ENCODE measurements around the gene ARHGEF5. TPM values are rescaled to one million over a fixed set of nuclear protein-coding genes. Genes with fewer than 3 reads are reported as not detected.
"Not testable (repeated sequence)": the region's sequence is repeated elsewhere in the genome, so short reads cannot be mapped to it uniquely, and the experiment has no call there.

The ARHGEF5 gene
- total RNA-seq, 2 donors from 2014 or later, result 22.7 to 29.0 TPM

GRCh38 chr7:144415858-144416257, 60.7 kb downstream of the ARHGEF5 start:
- DNase-seq (ENCODE audit: low spot score), result no peak
- Histone ChIP-seq H3K9me3 (no peaks in the 10 kb centered on the region), H3K4me1 (replicated peaks) (no peaks in the 10 kb centered on the region), H3K4me3 (no peak overlapping the region), H3K27me3 (replicated peaks; ENCODE audit: insufficient read depth) (no peaks in the 10 kb centered on the region), H3K27ac (no peak overlapping the region), H3K36me3 (no peaks in the 10 kb centered on the region)
- TF ChIP-seq POLR2A (IDR thresholded peaks at IDR 0.05) (no peak), POLR2AphosphoS5 (IDR thresholded peaks at IDR 0.05) (no peak)
- TF ChIP-seq, protein P1, sequence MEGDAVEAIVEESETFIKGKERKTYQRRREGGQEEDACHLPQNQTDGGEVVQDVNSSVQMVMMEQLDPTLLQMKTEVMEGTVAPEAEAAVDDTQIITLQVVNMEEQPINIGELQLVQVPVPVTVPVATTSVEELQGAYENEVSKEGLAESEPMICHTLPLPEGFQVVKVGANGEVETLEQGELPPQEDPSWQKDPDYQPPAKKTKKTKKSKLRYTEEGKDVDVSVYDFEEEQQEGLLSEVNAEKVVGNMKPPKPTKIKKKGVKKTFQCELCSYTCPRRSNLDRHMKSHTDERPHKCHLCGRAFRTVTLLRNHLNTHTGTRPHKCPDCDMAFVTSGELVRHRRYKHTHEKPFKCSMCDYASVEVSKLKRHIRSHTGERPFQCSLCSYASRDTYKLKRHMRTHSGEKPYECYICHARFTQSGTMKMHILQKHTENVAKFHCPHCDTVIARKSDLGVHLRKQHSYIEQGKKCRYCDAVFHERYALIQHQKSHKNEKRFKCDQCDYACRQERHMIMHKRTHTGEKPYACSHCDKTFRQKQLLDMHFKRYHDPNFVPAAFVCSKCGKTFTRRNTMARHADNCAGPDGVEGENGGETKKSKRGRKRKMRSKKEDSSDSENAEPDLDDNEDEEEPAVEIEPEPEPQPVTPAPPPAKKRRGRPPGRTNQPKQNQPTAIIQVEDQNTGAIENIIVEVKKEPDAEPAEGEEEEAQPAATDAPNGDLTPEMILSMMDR (IDR thresholded peaks at IDR 0.05), result no peak
- intact Hi-C loops (cut with DNase I), result no loop called here

- Histone ChIP-seq H3K36me3 (no peaks in the 10 kb centered on the region), H3K27ac (no peak overlapping the region), H3K4me1 (replicated peaks) (no peaks in the 10 kb centered on the region), H3K9me3 (no peaks in the 10 kb centered on the region), H3K27me3 (replicated peaks; ENCODE audit: insufficient read depth) (no peaks in the 10 kb centered on the region), H3K4me3 (no peak overlapping the region)
- no peak for TF ChIP-seq POLR2A (IDR thresholded peaks at IDR 0.05)
- TF ChIP-seq POLR2AphosphoS5 (IDR thresholded peaks at IDR 0.05), result no peak
- TF ChIP-seq, protein P1 (IDR thresholded peaks at IDR 0.05), result no peak
- intact Hi-C loops (cut with DNase I), result no loop called here
- no peak for DNase-seq (ENCODE audit: low spot score)
Measured at GRCh38 chr7:144416341-144416740, 61.1 kb downstream of the ARHGEF5 start.

DNA sequence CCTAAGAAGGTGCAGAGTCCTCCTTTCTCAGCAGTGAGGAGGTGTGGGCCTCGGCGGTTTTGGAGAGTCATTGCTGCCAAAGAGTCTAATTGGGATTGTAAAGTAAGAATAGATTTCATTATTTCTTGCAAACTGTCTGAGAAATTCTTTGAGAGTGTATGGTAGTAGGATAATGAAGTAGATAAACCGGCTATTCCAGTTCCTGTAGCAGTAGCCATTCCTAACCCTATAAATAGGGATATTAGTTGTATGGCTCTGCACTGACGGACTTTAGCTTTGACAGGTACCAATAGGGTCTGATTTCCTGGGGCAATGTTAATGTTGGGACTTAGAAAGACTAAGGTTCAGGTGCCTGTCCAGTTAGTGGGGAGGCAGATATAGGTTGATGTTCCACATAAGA, 63.7 kb downstream of the ARHGEF5 start:
- DNase-seq (ENCODE audit: low spot score); intact Hi-C loops (cut with DNase I); H3K4me1 ChIP-seq (replicated peaks); H3K9me3 ChIP-seq; H3K4me3 ChIP-seq; H3K27me3 ChIP-seq (replicated peaks; ENCODE audit: insufficient read depth); H3K36me3 ChIP-seq; H3K27ac ChIP-seq: not testable (repeated sequence)
- 41% methylated on average over 4 of the region's 4 CpGs for WGBS

GRCh38 chr7:144427539-144427938, 72.3 kb downstream of the ARHGEF5 start:
- intact Hi-C loops (cut with DNase I); H3K36me3 ChIP-seq; H3K27ac ChIP-seq; H3K9me3 ChIP-seq; DNase-seq (ENCODE audit: low spot score); H3K27me3 ChIP-seq (replicated peaks; ENCODE audit: insufficient read depth); H3K4me1 ChIP-seq (replicated peaks); H3K4me3 ChIP-seq: not testable (repeated sequence)
- 33% methylated on average over 2 of the region's 2 CpGs for WGBS

DNA sequence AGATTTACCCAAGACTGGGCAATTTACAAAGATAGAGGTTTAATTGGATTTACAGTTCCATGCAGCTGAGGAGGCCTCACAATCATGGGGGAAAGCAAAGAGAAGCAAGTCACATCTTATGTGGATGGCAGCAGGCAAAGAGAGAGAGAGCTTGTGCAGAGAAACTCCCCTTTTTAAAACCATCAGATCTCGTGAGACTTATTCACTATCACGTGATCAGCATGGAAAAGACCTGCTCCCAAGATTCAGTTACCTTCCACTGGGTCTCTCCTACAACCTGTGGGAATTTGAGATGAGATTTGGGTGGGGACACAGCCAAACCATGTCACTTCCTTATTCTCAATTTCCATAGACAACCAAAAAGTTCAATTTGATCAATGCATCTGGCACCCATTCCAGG, 73.2 kb downstream of the ARHGEF5 start:
- TF ChIP-seq, protein P1 (IDR thresholded peaks at IDR 0.05), result no peak
- TF ChIP-seq POLR2AphosphoS5 (IDR thresholded peaks at IDR 0.05) (no peak), POLR2A (IDR thresholded peaks at IDR 0.05) (no peak)
- Histone ChIP-seq H3K4me1 (replicated peaks) (no peaks in the 10 kb centered on the region), H3K27ac (no peak overlapping the region), H3K27me3 (replicated peaks; ENCODE audit: insufficient read depth) (no peaks in the 10 kb centered on the region), H3K36me3 (no peaks in the 10 kb centered on the region), H3K4me3 (no peak overlapping the region), H3K9me3 (no peaks in the 10 kb centered on the region)
- DNase-seq (ENCODE audit: low spot score), result no peak
- 72% methylated on average over 2 of the region's 2 CpGs for WGBS
- intact Hi-C loops (cut with DNase I), result no loop called here

Other genes starting within 250 kb of the ARHGEF5 start
- gene OR2A2, start 245.8 kb upstream of the ARHGEF5 start, total RNA-seq, result not detected
- gene OR2A14, start 232.2 kb upstream of the ARHGEF5 start, total RNA-seq, result not detected
- gene CTAGE4, start 171.9 kb upstream of the ARHGEF5 start, total RNA-seq, result 1 to 10 TPM; 1.4 to 2.0 TPM
- 1 to 10 TPM; 7.8 to 9.7 TPM for gene ARHGEF35, start 159.6 kb upstream of the ARHGEF5 start, total RNA-seq
- gene OR2A42, start 115.8 kb upstream of the ARHGEF5 start, total RNA-seq, result not detected
- 10 to 100 TPM in 1 of 2 donors, 1 to 10 TPM in 1; 5.3 to 10.7 TPM for gene OR2A7, start 90.6 kb upstream of the ARHGEF5 start, total RNA-seq
- 1 to 10 TPM; 1.5 to 6.3 TPM for gene CTAGE8, start 86.1 kb upstream of the ARHGEF5 start, total RNA-seq
- not detected for gene OR2A1, start 43.0 kb upstream of the ARHGEF5 start, total RNA-seq
- gene NOBOX, start 48.3 kb downstream of the ARHGEF5 start, total RNA-seq, result not detected

Measured in prostate gland (tissue), 2 donors.